Vagina (tissue), 2 donors: ENCODE data around the gene SHISA6.

Experiments
- POLR2AphosphoS5 ChIP-seq, 2 donors: sonication (generic); formaldehyde crosslinking; IDR thresholded peaks; one replicate each; pipeline ENCODE4 v1.9.0; 2017; ENCODE audit warnings: antibody characterized with exemption in 2 of 2, mild to moderate bottlenecking in 2 of 2, low read depth in 1 of 2; ENCODE audit not compliant: insufficient read depth in 1 of 2
- TF ChIP-seq, protein P1 (sequence below), 3 experiments: fragments of 450-650 bp in 2 of 3; fragments of 200-600 bp in 1 of 3; sonication (generic) in 1 of 3; IDR thresholded peaks; one replicate each; pipeline ENCODE4 v1.5.1; 2017 to 2019; ENCODE audit warnings: antibody characterized with exemption in 3 of 3, mild to moderate bottlenecking in 2 of 3, moderate library complexity in 2 of 3

DNA sequence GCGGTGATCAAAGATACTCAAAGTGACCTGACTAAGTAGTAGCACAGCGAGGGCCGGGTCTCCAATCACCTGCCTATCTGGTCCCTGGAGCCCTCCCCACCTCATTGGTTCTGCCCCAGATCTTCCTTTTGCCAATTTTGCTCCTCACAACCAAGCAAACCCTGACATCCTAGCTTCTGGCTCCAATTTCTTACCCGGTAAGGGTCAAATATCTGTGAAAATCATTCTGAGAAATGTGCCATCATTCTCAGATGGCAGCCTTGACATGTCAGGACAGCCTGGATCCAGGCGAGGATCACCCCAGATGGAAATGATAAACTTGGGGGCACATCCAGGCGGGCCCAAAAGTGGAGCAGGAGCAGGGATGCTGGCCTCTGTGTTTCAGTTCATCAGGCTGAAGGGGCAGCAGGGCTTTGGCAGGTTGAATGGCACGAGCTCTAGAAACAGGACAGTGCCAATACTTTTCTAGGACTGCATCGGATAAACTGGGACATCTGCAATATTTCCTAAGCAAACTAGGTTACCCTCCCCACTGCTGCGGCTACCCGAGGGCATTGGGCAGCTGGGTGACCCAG lies 83.9 kb downstream of the SHISA6 start:
- TF ChIP-seq, protein P1, sequence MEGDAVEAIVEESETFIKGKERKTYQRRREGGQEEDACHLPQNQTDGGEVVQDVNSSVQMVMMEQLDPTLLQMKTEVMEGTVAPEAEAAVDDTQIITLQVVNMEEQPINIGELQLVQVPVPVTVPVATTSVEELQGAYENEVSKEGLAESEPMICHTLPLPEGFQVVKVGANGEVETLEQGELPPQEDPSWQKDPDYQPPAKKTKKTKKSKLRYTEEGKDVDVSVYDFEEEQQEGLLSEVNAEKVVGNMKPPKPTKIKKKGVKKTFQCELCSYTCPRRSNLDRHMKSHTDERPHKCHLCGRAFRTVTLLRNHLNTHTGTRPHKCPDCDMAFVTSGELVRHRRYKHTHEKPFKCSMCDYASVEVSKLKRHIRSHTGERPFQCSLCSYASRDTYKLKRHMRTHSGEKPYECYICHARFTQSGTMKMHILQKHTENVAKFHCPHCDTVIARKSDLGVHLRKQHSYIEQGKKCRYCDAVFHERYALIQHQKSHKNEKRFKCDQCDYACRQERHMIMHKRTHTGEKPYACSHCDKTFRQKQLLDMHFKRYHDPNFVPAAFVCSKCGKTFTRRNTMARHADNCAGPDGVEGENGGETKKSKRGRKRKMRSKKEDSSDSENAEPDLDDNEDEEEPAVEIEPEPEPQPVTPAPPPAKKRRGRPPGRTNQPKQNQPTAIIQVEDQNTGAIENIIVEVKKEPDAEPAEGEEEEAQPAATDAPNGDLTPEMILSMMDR (IDR thresholded peaks at IDR 0.05), result no peak
- TF ChIP-seq POLR2AphosphoS5 (IDR thresholded peaks at IDR 0.05; ENCODE audit: insufficient read depth in 1 of 2, low read depth in 1 of 2), result no peak
